GM18858 (cell line): ENCODE data around the gene IL1RAPL2.
"Not testable (repeated sequence)": the region's sequence is repeated elsewhere in the genome, so short reads cannot be mapped to it uniquely, and the experiment has no call there.

Experiments used
- ATAC-seq: cut with Tn5 transposase; IDR thresholded peaks from one replicate; pipeline ENCODE4 v1.9.1; 2021; ENCODE audit not compliant: unreplicated experiment

The IL1RAPL2 gene

DNA sequence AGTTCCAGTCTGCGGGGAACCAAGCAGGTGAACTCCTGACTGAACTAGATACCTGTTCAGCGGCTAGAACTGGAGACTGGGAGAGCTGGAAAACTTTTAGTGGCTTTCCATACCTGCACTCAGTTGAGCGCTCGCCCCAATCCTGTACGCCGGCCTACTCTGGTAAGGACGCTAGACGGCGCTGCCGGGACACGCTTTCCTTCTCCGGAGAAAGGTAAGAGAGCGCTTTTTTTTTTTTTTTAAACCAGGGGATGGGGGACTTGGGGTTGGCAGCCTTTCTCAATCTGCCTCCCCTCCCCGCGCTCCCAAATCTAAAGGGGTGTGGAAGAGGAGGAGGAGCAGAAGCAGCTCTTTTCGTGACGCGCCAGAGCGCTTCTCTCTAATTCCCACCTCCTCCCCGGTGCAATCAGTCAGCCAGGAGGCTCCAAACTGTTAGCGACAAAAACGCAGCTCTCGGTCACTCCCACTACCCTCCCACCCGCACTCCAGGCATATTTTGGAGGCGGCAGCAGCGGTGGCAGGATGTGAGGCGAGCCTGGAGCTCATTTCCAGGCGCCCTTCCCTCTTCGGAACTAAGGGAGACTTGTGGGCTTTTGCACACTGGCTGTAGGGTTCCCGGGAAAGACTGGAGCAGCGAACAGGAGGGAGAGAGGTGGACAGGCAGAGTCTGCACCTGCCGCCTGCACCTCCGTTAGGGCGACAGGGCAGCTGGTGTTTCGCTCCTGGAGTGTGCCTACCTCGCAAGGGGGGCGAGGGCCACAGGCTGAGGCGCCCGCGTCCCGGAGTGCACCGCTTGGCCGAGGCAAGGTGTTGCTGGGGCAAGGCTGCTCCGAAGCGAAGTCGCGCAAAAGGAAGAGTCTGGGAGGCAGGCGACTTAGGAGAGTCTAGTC lies at the start of gene IL1RAPL2:
Gene IL1RAPL2 (plus strand): TSS at position 409 of the 890 bp plus-strand sequence.
- ATAC-seq = no peak

GRCh38 chrX:104522386-104522785 lies 43.6 kb upstream of the IL1RAPL2 start:
- ATAC-seq = no peak

GRCh38 chrX:104523858-104524257 lies 42.1 kb upstream of the IL1RAPL2 start:
- no peak for ATAC-seq

DNA sequence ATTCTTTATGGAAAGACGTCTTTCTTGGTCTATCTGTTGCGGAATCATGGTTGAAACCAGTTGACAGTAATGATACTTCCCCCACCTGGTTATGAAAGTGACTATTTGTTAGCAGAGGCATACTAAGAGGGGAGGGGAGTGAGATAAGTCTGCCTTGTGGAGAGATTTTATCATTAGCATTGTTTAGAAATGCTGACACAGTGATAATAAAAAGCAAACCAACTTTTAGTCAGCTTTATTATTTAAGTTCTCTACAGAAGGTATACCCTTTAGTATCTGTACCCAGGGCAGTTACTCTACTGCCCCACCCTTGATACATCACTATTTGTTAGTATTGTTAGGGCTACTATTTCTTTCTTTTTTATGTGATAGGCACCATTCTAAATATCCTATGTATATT lies 26.9 kb upstream of the IL1RAPL2 start:
- no peak for ATAC-seq

- not testable (repeated sequence) for ATAC-seq
These were observed 23.6 kb upstream of the IL1RAPL2 start for GRCh38 chrX:104542447-104542846.

DNA sequence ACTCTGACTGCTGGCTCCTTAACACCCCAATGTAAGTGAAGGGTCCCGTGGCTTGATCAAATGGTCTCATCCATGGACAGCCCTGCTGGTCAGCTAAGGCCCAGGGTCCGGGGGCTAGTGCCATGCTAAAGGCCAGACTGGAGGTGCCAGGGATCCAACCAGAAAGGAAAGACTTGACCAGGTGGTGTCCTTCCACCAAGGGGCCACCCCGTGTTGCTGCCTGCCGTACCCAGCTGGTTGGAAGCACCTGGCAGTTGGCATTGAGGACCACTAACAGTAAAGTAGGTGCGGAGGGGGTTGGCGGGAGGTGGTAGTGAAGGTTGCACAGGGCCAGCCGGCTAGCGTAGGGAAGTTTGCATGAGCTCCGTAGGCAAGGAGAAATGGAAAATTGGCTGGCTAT lies 1.7 kb upstream of the IL1RAPL2 start:
- ATAC-seq = no peak

DNA sequence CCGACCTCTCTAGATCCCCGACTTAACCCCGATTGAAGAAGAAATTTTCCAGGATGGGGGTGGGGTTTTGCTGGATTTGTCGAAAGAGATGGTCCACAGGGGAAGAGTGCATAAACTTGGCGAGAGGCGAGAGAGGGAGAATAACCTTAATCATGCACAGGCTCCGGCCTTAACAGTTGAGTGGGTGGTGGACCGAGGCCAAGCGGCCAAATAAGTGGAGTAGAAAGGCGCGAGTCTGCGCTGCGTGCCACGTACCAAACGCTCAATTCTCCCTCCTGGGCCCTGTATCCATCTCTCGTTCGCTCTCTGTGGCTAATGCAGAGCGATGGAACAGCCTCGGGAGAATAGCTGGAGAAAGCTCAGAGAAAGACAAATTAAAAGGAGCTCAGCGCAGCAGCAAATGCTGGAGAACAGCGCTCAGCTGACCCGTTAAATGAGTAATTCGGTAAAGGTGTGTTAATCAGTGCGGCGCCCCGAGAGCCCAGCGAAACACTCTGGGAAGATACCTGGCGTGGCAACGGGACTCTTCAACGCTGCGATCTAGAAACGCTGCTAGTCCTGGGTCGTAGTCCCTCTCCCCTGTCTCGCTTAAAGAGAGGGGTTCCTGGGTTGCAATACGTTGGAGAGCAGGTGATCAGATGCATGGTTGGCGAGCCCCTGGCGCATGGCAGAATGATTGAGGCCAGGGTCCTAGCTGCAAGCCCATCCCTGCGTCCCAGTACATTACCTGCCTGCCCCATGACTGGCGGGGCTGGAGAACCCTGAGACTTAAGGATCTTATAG lies 887 bp upstream of the IL1RAPL2 start:
- ATAC-seq = no peak

DNA sequence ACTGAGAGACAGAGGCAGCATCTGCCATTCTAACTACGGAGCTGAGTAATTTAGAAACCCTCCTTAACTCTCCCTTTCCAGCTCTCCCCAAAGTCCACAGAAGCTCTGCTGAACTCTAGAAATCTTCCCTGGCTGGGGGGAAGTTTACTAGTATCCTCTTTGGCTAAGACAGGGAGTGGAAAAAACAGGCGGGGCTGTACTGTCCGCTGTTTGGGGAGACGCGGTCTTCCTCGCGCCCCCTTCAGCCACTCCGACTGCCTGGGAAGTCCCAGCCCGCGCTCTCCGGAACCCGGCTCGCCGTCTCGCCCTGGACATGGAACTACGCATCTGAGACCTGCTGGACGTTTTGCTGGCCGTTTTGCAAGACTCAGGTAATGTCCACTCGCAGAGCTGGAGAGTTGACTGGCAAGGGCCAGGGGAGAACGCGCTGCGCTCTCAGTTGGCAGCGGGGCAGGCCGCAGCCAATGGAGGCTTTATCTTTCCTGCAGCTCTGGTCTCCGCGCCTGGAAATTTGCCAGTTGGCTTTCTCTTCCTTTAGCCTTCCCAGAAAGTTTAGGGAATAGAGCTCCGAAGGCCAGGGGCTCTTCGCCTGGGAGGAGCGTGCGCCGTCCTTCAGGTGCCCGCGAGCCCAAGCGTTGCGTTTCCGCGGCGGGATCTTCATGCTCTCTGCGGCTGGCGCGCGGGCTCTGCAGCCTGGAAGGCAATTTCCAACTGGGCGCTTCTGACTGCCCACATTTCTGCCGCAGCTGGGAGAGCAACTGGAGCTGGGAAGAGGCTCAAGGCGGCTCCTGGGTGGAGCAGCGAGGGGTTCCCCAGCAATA lies 892 bp downstream of the IL1RAPL2 start:
- no peak for ATAC-seq

GRCh38 chrX:104567506-104567905 lies 1.5 kb downstream of the IL1RAPL2 start:
- no peak for ATAC-seq

GRCh38 chrX:104568304-104568915 lies 2.4 kb downstream of the IL1RAPL2 start:
- no peak for ATAC-seq

- ATAC-seq = no peak
These were observed 52.3 kb downstream of the IL1RAPL2 start for GRCh38 chrX:104618106-104618895.

- no peak for ATAC-seq
These were observed 55.8 kb downstream of the IL1RAPL2 start for GRCh38 chrX:104621781-104622180.

DNA sequence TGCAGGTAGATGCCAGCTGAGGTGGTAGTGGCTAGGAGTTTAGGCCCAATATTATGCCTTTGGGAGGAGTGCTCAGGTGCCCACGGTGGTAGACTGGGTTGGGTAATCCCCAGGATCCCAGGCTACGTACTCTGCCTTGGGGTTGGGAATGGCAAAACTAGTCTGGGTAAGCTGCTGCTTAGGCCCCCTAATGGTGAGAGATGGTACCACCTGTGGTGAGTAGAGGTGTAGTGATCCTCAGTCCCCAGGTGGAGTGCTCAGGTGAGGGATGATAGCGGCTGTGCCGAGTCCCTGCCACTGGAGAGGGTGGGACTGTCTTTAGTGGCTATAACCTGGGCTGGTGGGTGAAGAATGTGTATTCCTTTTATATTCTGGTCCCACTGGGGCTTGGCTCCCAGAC lies 75.2 kb downstream of the IL1RAPL2 start:
- ATAC-seq = no peak

- ATAC-seq = no peak
These were observed 81.1 kb downstream of the IL1RAPL2 start for GRCh38 chrX:104647084-104647483.

DNA sequence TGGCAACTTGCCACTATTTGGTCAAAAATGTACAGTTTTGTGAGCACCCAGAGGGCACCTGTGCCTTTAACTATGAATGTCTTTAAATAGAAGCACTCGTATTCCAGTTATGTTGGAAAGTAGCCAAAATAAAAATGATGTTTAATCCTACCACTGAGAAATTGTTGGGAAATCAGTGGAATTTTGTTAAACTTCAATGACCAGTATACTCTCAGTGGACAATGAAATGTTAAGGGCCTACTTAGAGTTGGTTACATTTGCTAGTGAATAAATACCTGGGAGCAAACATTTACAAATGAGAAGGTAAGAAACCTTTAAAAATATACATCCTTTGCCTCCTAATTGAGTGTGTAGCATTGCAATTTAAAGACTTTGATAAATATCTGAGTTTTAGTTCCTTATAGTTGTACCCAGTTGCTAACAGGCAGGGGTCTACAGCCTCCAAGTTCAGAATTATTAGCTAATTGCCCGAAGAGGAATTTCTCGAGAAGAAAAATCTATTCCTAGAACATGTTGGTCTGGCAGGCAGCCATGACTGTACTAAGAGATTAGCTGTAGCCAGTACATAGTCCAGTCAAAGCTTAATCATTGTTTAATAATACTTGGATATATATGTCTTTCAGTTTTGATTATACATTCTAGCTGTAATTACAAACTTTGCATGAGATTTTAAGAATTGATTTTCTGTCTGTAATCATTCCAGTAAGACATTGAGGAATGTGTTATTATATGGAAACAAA lies 93.2 kb downstream of the IL1RAPL2 start:
- ATAC-seq = no peak

DNA sequence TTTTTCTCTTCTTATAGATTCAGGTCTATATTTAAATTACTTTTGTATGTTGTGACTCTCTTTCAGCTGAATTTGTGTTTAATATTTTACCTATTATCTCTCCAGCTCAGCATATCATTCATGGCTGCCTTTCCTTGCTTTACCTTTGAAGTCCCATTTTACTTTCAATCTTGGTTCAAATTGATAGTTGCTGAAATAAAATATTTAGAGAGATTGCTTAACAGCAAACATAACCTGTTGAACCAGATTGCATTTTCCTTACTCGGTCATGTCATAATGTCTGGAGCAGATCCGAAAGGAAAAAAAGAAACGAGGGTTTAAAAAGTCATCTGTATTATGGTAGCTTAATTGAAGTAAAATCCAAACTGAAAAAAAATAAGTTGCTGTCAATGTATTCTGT lies 94.1 kb downstream of the IL1RAPL2 start:
- ATAC-seq = no peak

DNA sequence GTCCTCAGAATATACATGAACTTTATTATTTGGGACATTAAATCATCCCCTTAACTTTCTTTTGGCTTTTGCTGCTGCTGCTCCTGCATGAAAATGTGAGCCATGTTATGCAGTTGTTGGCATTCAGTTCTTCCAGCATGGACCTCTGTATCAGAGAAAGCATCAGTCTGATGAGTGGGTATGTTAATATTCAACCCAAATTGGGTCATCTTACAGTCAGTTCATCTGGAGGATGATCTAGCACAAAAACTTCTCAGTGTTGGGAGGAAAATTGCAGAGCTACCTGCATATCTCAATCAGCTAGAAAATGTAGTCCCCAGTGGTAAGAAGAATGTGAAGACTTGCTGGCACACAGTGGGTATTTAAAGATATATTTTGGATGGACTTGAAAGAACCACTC lies 96.7 kb downstream of the IL1RAPL2 start:
- no peak for ATAC-seq

GRCh38 chrX:104665691-104666090 lies 99.7 kb downstream of the IL1RAPL2 start:
- no peak for ATAC-seq

GRCh38 chrX:104668550-104668949 lies 102.6 kb downstream of the IL1RAPL2 start:
- ATAC-seq = no peak
